Activated CD4-positive, CD25-positive, alpha-beta regulatory T cell (primary cell): ENCODE results near the gene RTCA.
"Not testable (repeated sequence)": the region's sequence is repeated elsewhere in the genome, so short reads cannot be mapped to it uniquely, and the experiment has no call there.

ENCODE experiments used
- DNase-seq, 4 experiments: peaks; one replicate each; lab custom pipeline; 2025; lab: John Stamatoyannopoulos, UW

Gene RTCA

DNA sequence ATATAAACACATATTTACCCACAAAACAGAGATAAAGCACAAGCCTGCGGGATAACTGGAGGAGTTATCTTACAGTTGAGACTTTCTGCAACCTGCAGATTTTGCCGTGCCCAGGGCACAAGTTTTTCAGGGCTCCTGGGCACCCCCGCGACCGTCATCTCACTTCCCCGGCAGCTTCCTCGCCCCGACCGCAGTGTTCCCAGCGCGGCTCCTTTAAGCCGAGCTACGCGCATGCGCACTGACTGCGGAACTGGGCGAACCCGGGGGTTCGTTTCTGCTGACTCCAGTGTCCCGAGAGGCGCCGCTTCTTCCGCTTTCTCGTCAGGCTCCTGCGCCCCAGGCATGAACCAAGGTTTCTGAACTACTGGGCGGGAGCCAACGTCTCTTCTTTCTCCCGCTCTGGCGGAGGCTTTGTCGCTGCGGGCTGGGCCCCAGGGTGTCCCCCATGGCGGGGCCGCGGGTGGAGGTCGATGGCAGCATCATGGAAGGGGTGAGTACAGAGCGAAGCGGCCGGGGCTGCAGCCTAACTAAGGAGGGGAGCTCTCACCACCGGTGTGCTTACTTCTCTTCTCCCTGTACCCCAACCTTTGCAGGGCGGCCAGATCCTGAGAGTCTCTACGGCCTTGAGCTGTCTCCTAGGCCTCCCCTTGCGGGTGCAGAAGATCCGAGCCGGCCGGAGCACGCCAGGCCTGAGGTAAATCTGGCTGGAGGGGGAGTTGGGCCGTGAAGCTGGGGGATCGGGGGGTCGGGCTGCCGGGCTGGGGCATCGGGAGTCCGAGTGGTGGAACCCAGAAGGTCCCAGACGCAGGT, at the start of gene RTCA:
RTCA (plus strand) TSS at position 286 of the 810 bp plus-strand sequence; CDS start at position 446, 160 bp downstream.
- DNase-seq: peak; percentile 83 to 94 (median 90)

DNA sequence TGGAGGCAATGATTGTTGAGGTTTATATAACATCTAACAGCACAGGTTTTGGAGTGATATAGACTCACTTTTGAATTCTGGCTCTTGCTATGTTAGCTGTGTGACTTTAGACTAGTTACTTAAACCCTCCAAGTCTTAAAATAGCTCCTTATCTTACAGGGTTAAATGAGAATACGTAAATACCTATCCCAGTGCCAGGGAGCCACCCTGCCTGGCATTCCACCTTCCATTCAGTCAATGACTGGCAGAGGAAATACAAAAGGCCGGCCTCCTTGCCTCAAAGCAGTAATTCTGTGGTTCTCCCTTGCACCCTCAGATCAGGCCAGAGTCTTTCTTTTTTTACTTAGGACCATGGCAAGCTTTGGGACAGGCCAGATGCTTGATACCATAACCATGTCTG, 48.2 kb upstream of the RTCA start:
- no peak for DNase-seq

DNA sequence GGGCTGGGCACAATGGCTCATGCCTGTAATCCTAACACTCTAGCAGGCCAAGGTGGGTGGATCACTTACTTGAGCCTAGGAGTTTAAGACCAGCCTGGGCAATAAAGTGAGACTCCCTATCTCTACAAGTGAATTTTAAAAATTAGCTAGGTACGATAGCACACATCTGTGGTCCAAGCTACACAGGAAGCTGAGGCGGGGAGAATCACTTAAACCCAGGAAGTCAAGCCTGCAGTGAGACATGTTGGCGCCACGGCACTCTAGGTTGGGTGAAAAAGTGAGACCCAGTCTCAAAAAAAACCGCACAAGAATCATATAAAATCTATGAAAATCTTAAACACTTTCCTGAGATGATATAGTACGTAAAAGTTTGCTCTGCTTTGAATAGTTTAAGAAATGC, 46.6 kb upstream of the RTCA start:
- no peak for DNase-seq

DNA sequence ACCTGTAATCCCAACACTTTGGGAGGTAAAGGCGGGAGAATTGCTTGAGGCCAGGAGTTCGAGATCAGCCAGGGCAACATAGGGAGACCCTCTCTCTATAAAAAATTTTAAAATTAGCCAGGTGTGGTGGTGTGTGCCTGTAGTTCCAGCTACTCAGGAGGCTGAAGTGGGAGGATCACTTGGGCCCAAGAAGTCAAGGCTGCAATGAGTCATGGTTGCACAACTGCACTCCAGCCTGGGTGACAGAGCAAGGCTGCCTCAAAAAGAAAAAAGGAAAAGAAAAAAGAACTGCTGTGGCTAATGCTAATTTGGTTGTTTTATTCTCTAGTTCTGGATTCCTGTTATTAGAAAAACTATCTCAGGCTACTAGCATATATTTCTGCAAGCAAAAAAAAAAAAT, 46.1 kb upstream of the RTCA start:
- no peak for DNase-seq

DNA sequence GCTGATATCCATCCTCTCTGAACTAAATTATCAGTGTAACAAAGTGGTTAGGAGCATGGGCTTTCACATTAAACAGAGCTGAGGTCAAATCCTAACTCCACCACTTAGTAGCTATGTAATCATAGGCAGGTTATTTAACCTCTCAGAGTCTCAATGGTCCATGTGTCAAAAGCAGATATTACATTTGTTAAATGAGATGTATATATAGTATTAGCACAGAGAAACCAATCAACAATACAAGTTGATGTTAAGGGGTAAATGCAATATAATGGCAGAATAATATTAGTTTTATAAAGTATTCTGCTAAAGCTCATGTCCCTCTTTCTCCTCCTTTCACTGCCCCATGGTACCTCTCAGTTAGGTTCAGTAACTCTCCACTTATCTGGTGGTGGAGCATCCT, 43.6 kb upstream of the RTCA start:
- no peak for DNase-seq

DNA sequence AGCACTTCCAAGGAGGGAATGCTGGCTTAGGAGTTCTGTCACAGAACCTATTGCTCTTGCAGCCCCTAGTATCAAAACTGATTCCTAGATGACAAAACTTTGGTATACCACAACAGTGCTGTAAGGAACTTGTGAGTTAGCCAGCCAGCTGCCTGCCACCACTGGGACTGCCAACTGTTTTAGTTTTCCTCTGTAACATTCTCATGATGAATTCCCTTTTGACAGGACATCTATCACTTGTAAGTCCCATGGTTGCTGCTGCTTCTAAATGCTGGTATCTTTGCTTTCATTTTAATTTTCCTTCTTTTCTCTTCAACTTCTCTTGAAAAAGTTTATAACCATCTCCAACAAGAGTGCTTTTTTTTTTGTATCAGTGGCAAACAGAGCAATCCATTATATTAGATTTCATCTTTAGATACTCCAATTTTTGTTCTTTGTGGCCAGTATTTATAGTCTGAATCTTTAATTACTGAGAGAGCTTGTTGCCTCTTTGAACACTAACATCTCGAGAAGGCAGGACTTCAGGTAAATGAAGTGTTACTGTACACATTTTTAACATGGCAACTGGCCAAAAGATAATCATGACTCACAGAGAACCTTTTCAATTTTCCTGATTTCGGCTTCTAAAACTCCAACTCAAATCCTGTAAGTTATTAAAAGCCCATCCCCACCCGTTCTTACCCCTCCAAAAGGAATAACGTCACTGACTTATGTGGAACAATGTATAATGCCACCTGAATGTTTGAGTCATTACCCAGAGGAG, 36.2 kb upstream of the RTCA start:
- DNase-seq: no peak

DNA sequence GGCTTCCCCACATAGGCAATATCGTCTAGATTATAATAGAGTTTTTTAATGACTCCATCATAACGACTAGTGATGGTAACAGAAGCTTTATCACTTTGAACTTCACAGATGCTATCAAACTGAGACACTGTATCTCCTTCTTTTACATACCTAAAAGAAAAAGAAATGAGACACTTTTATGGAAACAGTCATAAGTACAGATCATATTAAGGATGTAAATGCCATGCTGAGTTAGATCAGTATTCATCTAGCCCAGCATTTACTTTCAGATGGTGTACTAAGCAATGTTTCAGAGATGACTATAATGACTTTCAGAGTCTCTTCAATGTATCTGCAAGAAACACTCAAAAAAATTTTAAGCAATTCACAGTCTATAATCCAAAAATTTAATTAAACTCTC, 35.3 kb upstream of the RTCA start:
- DNase-seq: no peak

DNA sequence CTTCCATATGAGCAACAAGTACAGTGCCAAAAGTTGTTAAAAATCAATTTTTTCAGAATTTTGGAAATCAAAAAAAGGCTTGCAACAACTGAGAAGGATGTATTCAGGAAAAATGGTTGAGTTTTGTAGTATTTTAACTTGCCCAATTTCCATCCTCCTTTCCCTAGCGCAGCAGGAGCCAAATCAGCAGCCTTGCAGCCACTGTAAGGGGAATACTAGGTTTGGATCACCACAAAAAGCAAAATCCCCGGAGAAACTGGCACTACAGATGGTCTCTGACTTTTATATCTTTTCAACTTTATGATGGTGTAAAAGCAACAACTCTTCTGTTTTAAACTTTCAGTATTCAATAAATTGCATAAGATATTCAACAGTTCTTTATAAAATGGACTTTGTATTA, 34.3 kb upstream of the RTCA start:
- no peak for DNase-seq

DNA sequence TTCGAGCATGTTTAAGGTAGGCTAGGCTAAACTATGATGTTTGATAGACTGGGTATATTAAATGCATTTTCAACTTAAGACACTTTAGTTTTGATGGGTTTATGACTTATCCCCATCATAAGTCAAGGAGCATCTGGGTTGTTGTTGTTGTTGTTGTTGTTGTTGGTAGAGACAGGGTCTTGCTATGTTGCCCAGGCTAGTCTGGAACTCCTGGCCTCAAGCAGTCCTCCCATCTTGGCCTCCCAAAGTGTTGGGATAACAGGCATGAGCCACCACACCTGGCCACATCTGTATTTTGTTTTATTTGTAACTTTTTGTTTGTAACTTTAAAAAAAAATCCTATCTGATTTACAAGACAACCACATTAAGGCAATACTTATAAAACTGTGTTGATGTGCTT, 33.9 kb upstream of the RTCA start:
- no peak for DNase-seq

DNA sequence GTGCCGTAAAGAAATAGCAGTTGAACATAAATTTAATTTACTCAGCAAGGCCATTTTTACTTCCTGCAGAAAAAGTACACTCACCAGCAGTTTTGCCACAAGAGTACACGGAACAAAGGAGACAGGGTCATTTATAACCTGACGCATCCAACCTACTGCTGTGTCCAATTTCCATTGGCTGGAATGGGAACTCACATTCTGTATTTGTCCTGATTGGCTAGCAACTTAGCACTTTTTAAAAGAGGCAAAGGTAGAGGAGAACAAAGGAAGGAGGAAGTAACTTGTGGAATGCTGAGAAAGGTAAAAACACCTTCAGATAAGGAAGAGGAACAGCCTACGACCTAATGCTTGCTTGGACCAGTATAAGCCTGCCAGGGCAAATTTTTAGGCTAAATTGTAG, 32.5 kb upstream of the RTCA start:
- not testable (repeated sequence) for DNase-seq

DNA sequence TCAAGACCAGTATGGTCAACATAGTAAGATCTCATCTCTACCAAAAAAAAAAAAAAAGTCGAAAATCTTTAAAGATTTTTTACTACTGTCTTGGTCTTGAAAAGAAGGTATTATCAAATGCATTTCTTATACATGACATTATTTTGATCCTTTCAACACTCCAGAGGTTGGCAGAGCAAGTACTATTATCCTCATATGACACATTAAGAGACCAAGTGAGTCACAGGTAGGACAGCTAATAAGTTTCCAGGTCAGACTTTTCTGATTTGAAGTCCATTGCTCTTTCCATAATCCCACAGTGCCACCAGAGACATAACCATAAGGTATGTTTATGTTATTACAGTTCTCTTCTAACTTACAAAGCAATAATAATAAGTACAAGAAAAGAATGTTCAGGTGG, 31.6 kb upstream of the RTCA start:
- DNase-seq: no peak

DNA sequence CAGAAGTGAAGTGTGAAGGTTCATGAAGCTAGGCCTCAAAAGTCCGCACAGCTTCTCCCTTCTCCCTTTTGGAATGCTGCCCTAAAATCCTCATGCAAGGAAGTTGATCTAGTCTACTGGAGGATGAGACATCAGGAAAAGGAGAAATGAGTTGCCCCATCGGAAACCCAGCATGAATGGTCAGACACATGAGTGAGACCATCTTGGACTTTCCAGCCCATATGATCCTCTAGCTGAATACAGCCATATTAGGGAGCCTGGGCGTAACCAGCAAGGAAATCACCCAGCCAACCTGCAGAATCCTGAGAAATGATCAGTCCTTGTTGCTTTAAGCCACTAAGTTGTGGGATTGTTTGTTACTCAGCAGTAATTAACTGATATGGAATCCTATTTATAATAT, 28.9 kb upstream of the RTCA start:
- no peak for DNase-seq

DNA sequence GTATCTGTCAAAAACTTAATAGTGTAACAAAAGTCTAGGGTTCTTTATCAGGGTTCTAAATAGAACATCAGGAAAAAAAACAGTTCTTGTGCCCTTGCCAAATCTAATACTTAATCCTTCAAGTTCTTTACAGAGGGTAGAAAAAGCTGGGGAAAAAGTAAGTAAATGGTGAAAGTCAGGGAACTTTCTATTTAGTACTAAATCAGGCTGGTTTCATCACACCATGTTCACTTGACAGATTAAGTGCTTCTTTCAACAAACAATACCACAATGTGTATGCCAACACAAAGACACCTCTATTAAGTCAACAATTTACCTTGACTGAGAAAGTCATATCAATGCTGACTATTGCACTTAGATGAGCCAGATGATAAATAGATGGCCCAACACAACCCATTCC, 26.1 kb upstream of the RTCA start:
- no peak for DNase-seq

DNA sequence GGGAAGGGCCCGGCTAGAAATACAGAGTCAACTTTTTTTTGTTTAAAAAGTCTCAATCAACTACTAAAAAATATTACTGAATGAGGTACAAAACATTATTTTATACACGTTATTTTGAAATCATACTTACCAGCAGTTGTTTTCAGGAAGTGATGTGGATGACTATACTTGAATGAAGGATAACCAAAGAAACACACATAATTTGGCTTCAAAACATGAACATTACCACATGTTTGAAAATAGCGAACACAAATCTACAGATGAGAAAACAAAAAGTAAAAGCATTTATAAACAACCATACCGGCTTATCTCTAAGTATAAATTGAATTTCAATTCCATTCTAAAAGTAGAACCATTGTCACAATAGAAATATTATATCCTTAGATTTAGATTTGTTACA, 25.4 kb upstream of the RTCA start:
- no peak for DNase-seq

DNA sequence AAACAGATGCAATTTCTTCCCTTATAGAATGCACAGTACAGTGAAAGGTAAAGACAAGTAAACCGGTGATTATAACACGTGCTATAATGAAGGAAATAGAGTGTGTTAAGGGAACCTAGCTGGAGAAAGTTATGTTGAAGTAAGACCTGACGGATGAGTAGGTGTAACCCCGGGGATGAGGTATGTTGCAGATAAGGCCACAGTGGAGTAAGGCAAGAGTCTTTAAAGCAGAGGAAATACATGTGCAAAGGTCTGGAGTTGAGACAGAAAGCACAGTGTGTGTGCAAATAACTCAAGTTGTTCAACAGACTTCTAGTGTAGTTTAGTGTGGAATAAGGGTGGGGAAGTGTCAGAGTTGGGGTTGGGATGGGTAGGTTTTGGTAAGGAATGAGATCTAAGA, 19.3 kb upstream of the RTCA start:
- no peak for DNase-seq

DNA sequence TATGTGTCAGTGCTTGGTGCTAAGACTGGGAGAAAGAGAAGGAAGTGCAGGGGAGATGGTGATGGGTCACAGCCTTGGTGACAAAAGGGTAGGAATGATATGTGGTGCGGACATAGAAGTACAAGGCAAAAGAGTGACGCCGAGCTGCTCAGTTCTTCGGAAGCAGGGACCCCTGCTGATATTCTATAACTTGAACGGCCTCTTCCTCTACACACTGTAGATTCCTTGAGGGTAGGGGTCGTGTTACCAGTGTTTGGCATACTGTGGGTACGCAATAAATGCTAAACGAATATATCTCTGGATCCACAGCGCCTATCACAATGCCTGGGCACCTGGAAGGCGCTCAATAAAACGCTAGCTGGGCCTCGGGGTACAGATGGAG, 16.9 kb upstream of the RTCA start:
- DNase-seq: no peak

DNA sequence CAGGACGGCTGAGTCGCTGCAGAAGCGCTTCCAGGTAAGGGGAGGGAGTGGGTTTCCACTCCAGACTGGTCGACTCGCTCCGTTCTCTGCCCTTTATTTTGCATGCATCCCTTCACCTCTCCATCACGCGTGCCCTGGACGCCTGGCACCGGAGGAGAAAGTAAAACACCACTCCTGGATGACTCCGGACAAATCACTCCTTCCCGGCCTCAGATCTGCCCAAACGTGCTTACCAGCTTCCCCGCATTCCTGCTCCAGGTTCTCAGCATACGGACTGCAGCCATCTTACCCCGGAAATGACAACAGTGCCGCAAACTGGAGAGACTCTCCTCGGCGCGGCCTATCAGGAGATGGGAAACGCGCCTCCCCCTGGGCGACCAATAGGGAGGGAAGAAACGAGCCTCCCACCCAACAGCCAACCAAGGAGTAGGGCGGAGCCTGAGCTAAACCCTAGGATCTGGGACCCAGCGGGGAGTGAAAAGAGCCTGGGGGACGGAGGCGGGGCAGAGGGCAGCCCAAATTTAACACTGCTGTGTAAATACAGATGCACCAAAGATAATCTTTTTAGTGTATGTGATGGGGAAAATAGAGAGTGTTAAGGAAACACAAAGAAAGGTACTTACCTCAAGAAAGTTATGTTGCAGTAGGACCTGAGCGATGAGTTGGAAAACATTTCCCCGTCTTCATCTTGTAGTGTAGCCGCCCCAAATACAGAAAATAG, 16.3 kb upstream of the RTCA start, which contains the start of gene DBT:
DBT (minus strand) TSS at position 298 of the 721 bp plus-strand sequence; CDS start at position 284, 14 bp downstream.
- DNase-seq: peak; percentile 72 to 85 (median 78)

DNA sequence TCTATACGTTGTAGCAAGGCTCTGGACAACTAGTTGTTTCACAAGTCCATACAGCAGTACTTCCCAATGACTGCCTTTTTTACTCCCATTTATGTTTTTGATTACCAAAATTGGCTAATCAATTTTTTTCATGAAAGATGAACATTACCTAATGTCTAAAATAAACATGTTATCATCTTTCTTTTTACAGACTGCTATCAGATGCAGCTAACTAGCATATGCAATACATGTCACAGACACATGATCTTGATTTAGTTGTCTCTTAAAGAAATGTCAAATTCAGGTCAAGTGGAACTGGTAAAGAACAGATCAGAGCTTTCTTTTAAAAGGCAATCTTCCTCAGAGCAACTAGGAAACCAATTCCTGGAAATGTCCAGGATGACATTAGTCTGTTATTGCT, 15.8 kb upstream of the RTCA start:
- DNase-seq: no peak

DNA sequence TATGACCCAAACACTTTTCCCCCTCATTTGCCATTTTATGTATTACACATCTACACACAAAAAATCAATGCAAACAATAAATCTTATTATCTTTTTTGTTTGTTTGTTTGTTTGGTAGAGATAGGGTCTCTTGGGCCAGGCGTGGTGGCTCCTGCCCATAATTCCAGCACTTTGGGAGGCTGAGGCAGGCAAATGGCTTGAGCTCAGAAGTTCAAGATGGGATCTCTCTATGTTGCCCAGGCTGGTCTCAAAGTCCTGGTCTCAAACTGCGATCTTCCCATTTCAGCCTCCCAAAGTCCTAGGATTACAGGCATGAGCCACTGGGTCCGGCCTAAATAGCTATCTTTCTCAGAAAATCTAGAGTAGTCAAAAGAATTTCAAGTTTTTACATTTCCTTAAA, 15.2 kb upstream of the RTCA start:
- DNase-seq: no peak

DNA sequence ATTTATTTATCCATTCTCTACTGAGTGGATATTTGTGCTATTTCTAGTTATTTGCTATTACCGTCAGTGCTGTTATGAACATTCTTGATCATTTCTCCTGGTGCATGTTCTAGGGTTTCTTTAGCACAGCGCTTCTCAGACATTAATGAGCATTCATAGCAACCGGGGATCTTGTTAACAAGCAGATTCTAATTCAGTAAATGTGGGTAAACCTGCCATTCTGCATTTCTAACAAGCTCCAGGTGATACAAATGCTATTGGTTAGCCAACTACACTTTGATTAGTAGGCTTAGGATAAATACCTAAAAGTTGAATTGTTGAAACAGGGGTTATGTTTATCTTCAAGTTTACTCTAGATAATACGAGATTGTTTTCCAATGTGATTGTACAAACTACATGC, 13.1 kb upstream of the RTCA start:
- no peak for DNase-seq

DNA sequence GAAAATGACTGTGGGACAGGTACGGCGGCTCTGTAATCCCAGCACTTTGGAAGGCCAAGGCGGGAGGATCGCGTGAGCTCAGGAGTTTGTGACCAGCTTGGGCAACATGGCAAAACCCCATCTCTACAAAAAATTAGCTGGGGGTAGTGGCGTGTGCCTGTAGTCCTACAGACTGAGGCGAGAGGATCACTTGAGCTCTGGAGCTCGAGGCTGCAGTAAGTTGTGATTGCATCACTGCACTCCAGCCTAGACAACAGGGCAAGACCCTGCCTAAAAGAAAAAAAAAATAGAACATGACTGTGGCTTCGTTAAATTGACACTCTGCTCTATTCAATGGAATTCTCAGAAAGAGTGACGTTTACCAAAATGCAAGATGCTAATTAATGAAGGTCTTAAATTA, 12.5 kb upstream of the RTCA start:
- DNase-seq: no peak

DNA sequence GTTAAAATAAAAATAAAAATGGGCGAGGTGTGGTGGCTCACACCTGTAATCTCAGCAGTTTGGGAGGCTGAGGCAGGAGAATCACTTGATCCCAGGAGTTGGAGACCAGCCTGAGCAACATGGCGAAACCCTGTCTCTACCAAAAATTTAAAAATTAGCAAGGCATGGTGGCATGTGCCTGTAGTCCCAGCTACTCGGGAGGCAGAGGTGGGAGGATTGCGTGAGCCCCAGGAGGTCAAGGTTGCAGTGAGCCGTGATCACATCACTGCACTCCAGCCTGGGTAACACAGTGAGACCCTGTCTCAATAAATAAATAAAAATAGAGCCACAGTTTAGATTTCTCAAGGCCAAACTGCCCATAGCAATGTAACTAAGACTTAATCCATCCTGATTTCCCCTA, 9.7 kb upstream of the RTCA start:
- DNase-seq: not testable (repeated sequence)

DNA sequence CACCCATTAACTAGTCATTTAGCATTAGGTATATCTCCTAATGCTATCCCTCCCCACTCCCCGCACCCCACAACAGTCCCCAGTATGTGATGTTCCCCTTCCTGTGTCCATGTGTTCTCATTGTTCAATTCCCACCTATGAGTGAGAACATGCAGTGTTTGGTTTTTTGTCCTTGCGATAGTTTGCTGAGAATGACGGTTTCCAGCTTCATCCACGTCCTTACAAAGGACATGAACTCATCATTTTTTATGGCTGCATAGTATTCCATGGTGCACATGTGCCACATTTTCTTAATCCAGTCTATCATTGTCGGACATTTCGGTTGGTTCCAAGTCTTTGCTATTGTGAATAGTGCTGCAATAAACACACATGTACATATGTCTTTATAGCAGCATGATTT, 7.6 kb upstream of the RTCA start:
- DNase-seq: not testable (repeated sequence)
